ENCODE results near the gene MYMK. TPM values are rescaled to one million over a fixed set of nuclear protein-coding genes. Genes with fewer than 3 reads are reported as not detected.
A peak's percentile ranks its signal among the peaks of the same experiment; 100 is the strongest.

The MYMK gene
- total RNA-seq, 1 experiment from 2014 or later, result not detected

GRCh38 chr9:133532937-133533668 is 8.3 kb upstream of the MYMK start:
- intact Hi-C loops (cut with micrococcal nuclease; ENCODE audit: unreplicated experiment), result loop anchor here (5.0 kb wide), 1 partner anchor 194 kb away; no protein-coding TSS in a partner anchor
- Mint-ChIP-seq H3K27me3 (ENCODE audit: unreplicated experiment) (peaks cover 52% of the 10 kb centered on the region), H3K27ac (ENCODE audit: unreplicated experiment) (no peak overlapping the region), H3K36me3 (ENCODE audit: insufficient read depth, unreplicated experiment) (no peaks in the 10 kb centered on the region), H3K9me3 (ENCODE audit: low read depth, unreplicated experiment) (no peaks in the 10 kb centered on the region), H3K4me1 (ENCODE audit: low read depth, unreplicated experiment) (no peaks in the 10 kb centered on the region), H3K4me3 (ENCODE audit: low read depth, unreplicated experiment) (no peak overlapping the region)
- peak; percentile 81 for DNase-seq
- CTCF ChIA-PET, result interaction anchor here (1.1 kb wide), 1 partner anchor 33 kb away, joined by 3 read pairs; no protein-coding TSS in a partner anchor
- peak; percentile 61 for TF ChIP-seq CTCF (IDR thresholded peaks at IDR 0.05; ENCODE audit: unreplicated experiment)
- BruUV-seq (replicated peaks), result no TSS peak

- H3K4me1 Mint-ChIP-seq (ENCODE audit: low read depth, unreplicated experiment), result no peaks in the 10 kb centered on the region
- H3K9me3 Mint-ChIP-seq (ENCODE audit: low read depth, unreplicated experiment), result no peaks in the 10 kb centered on the region
- intact Hi-C loops (cut with micrococcal nuclease; ENCODE audit: unreplicated experiment), result loop anchor here (5.0 kb wide), 1 partner anchor 196 kb away; no protein-coding TSS in a partner anchor
- CTCF ChIA-PET, result no interaction called here
- peaks cover 68% of the 10 kb centered on the region for H3K27me3 Mint-ChIP-seq (ENCODE audit: unreplicated experiment)
- TF ChIP-seq CTCF (IDR thresholded peaks at IDR 0.05; ENCODE audit: unreplicated experiment), result no peak
- no TSS peak for BruUV-seq (replicated peaks)
- H3K36me3 Mint-ChIP-seq (ENCODE audit: insufficient read depth, unreplicated experiment), result no peaks in the 10 kb centered on the region
- DNase-seq, result no peak
- H3K27ac Mint-ChIP-seq (ENCODE audit: unreplicated experiment), result no peak overlapping the region
- no peak overlapping the region for H3K4me3 Mint-ChIP-seq (ENCODE audit: low read depth, unreplicated experiment)
These were observed 6.5 kb upstream of the MYMK start for GRCh38 chr9:133531293-133531692.

GRCh38 chr9:133529874-133530273 is 5.1 kb upstream of the MYMK start:
- Mint-ChIP-seq H3K36me3 (ENCODE audit: insufficient read depth, unreplicated experiment) (no peaks in the 10 kb centered on the region), H3K27me3 (ENCODE audit: unreplicated experiment) (peaks cover 62% of the 10 kb centered on the region), H3K4me3 (ENCODE audit: low read depth, unreplicated experiment) (no peak overlapping the region), H3K4me1 (ENCODE audit: low read depth, unreplicated experiment) (no peaks in the 10 kb centered on the region), H3K27ac (ENCODE audit: unreplicated experiment) (no peak overlapping the region), H3K9me3 (ENCODE audit: low read depth, unreplicated experiment) (no peaks in the 10 kb centered on the region)
- TF ChIP-seq CTCF (IDR thresholded peaks at IDR 0.05; ENCODE audit: unreplicated experiment), result no peak
- BruUV-seq (replicated peaks), result no TSS peak
- no peak for DNase-seq
- CTCF ChIA-PET, result no interaction called here
- intact Hi-C loops (cut with micrococcal nuclease; ENCODE audit: unreplicated experiment), result loop anchor here (5.0 kb wide), 1 partner anchor 197 kb away; no protein-coding TSS in a partner anchor

GRCh38 chr9:133529457-133529856 is 4.7 kb upstream of the MYMK start:
- H3K27ac Mint-ChIP-seq (ENCODE audit: unreplicated experiment), result no peak overlapping the region
- H3K36me3 Mint-ChIP-seq (ENCODE audit: insufficient read depth, unreplicated experiment), result no peaks in the 10 kb centered on the region
- CTCF ChIA-PET, result interaction anchor here (0.8 kb wide), 1 partner anchor 198 kb away, joined by 3 read pairs; no protein-coding TSS in a partner anchor
- H3K9me3 Mint-ChIP-seq (ENCODE audit: low read depth, unreplicated experiment), result no peaks in the 10 kb centered on the region
- TF ChIP-seq CTCF (IDR thresholded peaks at IDR 0.05; ENCODE audit: unreplicated experiment), result no peak
- intact Hi-C loops (cut with micrococcal nuclease; ENCODE audit: unreplicated experiment), result no loop called here
- no peak for DNase-seq
- H3K4me3 Mint-ChIP-seq (ENCODE audit: low read depth, unreplicated experiment), result no peak overlapping the region
- H3K27me3 Mint-ChIP-seq (ENCODE audit: unreplicated experiment), result peaks cover 59% of the 10 kb centered on the region
- BruUV-seq (replicated peaks), result no TSS peak
- no peaks in the 10 kb centered on the region for H3K4me1 Mint-ChIP-seq (ENCODE audit: low read depth, unreplicated experiment)

Measured in Calu3 (cell line).